ENCODE data around the gene CRX.
"Not testable (repeated sequence)": the region's sequence is repeated elsewhere in the genome, so short reads cannot be mapped to it uniquely, and the experiment has no call there.

CRX gene

GRCh38 chr19:47861630-47862029, 39.9 kb downstream of the CRX start:
- DNase-seq = no peak

GRCh38 chr19:47863514-47863936, 41.8 kb downstream of the CRX start:
- peak; percentile 78 for DNase-seq

- DNase-seq = no peak
Observed at GRCh38 chr19:47865166-47865565, 43.4 kb downstream of the CRX start.

- no peak for DNase-seq
Observed at GRCh38 chr19:47878906-47879305, 57.2 kb downstream of the CRX start.

GRCh38 chr19:47879385-47879784, 57.6 kb downstream of the CRX start:
- DNase-seq = not testable (repeated sequence)

GRCh38 chr19:47881757-47882156, 60.0 kb downstream of the CRX start:
- DNase-seq = no peak

GRCh38 chr19:47882890-47883289, 61.2 kb downstream of the CRX start:
- no peak for DNase-seq

GRCh38 chr19:47885067-47885463, 63.3 kb downstream of the CRX start:
- DNase-seq = no peak

- no peak for DNase-seq
Observed at GRCh38 chr19:47886010-47886559, 64.3 kb downstream of the CRX start, which contains the start of gene SULT2A1. Gene SULT2A1 (minus strand): TSS chr19:47886315. CDS start chr19:47886257, 58 bp downstream.

GRCh38 chr19:47890865-47891621, 69.3 kb downstream of the CRX start:
- DNase-seq = no peak

- no peak for DNase-seq
Observed at GRCh38 chr19:47891622-47891922, 69.8 kb downstream of the CRX start.

- DNase-seq = peak; percentile 87
Observed at GRCh38 chr19:47891923-47892666, 70.4 kb downstream of the CRX start.

All from hematopoietic multipotent progenitor cell treated with erythropoietin and hydrocortisone succinate and interleukin-3 and kit ligand, for 8 days (in vitro differentiated cells).